H9 (cell line): ENCODE results near the gene EME1. TPM values are rescaled to one million over a fixed set of nuclear protein-coding genes. Genes with fewer than 3 reads are reported as not detected.

Source experiments
- DNase-seq: peaks from one replicate; pipeline ENCODE4 v3.0.0-alpha.2; 2017
- H2AFZ ChIP-seq: one replicate; pipeline ENCODE4 v1.6.1; 2013; ENCODE audit warnings: mild to moderate bottlenecking, low read length, control low read depth, moderate library complexity
- H2AK5ac ChIP-seq: 2 replicates; pipeline ENCODE4 v1.6.1; 2013; ENCODE audit warnings: low read length, control low read depth, mixed read lengths; ENCODE audit not compliant: insufficient read length
- H2BK120ac ChIP-seq: one replicate; pipeline ENCODE4 v1.6.1; 2013; ENCODE audit warnings: low read depth, mild to moderate bottlenecking, low read length, control low read depth, inconsistent platforms; ENCODE audit not compliant: poor library complexity, severe bottlenecking
- H2BK12ac ChIP-seq: 2 replicates; pipeline ENCODE4 v1.6.1; 2013; ENCODE audit warnings: low read length, control low read depth, mixed read lengths, low read depth; ENCODE audit not compliant: insufficient read length
- H2BK15ac ChIP-seq: 2 replicates; pipeline ENCODE4 v1.6.1; 2013; ENCODE audit warnings: low read depth, low read length, control low read depth
- H2BK20ac ChIP-seq: one replicate; pipeline ENCODE4 v1.6.1; 2013; ENCODE audit warnings: low read depth, mild to moderate bottlenecking, low read length, control low read depth, inconsistent platforms; ENCODE audit not compliant: poor library complexity, severe bottlenecking
- H2BK5ac ChIP-seq: 2 replicates; pipeline ENCODE4 v1.6.1; 2013; ENCODE audit warnings: low read length, control low read depth, mixed read lengths; ENCODE audit not compliant: insufficient read length
- H3K14ac ChIP-seq: 2 replicates; pipeline ENCODE4 v1.6.1; 2013; ENCODE audit warnings: low read length, control low read depth; ENCODE audit not compliant: insufficient read depth
- H3K18ac ChIP-seq: 2 replicates; pipeline ENCODE4 v1.6.1; 2013; ENCODE audit warnings: low read depth, mild to moderate bottlenecking, mixed read lengths, low read length, control low read depth; ENCODE audit not compliant: insufficient read length
- H3K23ac ChIP-seq: 2 replicates; pipeline ENCODE4 v1.6.1; 2013; ENCODE audit warnings: low read length, control low read depth, mixed read lengths, low read depth; ENCODE audit not compliant: insufficient read length
- H3K23me2 ChIP-seq: 2 replicates; pipeline ENCODE4 v1.6.1; 2013; ENCODE audit warnings: low read depth, mild to moderate bottlenecking, mixed read lengths, low read length, control low read depth; ENCODE audit not compliant: insufficient read length, poor library complexity, severe bottlenecking
- H3K27ac ChIP-seq: 2 replicates; pipeline ENCODE4 v1.5.1; 2013; ENCODE audit warnings: low read length, control low read depth, mixed read lengths, low read depth; ENCODE audit not compliant: insufficient read length
- H3K27me3 ChIP-seq: 2 replicates; pipeline ENCODE4 v1.6.1; 2013; ENCODE audit warnings: low read length, control low read depth, inconsistent platforms; ENCODE audit not compliant: insufficient read depth
- H3K4ac ChIP-seq: 2 replicates; pipeline ENCODE4 v1.6.1; 2013; ENCODE audit warnings: low read depth, mild to moderate bottlenecking, control low read depth, inconsistent platforms, low read length, moderate library complexity
- H3K4me1 ChIP-seq: 2 replicates; pipeline ENCODE4 v1.6.1; 2013; ENCODE audit warnings: low read length, control low read depth, inconsistent platforms; ENCODE audit not compliant: insufficient read depth
- H3K4me2 ChIP-seq: 2 replicates; pipeline ENCODE4 v1.6.1; 2013; ENCODE audit warnings: low read length, control low read depth, mixed read lengths; ENCODE audit not compliant: insufficient read length, insufficient read depth
- H3K56ac ChIP-seq: 2 replicates; pipeline ENCODE4 v1.6.1; 2013; ENCODE audit warnings: low read depth, mild to moderate bottlenecking, mixed read lengths, low read length, control low read depth; ENCODE audit not compliant: insufficient read length
- H3K79me1 ChIP-seq: 2 replicates; pipeline ENCODE4 v1.6.1; 2013; ENCODE audit warnings: low read depth, mild to moderate bottlenecking, moderate library complexity, low read length, control low read depth, inconsistent platforms; ENCODE audit not compliant: insufficient read depth, poor library complexity, severe bottlenecking
- H3K79me2 ChIP-seq: 2 replicates; pipeline ENCODE4 v1.6.1; 2013; ENCODE audit warnings: low read length, control low read depth, inconsistent platforms; ENCODE audit not compliant: insufficient read depth
- H3K9ac ChIP-seq: 2 replicates; pipeline ENCODE4 v1.6.1; 2013; ENCODE audit warnings: low read length, control low read depth, mixed read lengths; ENCODE audit not compliant: insufficient read length; ENCODE audit errors: extremely low read depth
- H3K9me3 ChIP-seq: one replicate; pipeline ENCODE4 v1.6.1; 2013; ENCODE audit warnings: low read depth, low read length, inconsistent platforms; ENCODE audit not compliant: control insufficient read depth
- H3T11ph ChIP-seq: one replicate; pipeline ENCODE4 v1.6.1; 2013; ENCODE audit warnings: mild to moderate bottlenecking, low read length, control low read depth, inconsistent platforms
- H4K20me1 ChIP-seq: one replicate; pipeline ENCODE4 v1.6.1; 2013; ENCODE audit not compliant: control insufficient read depth, insufficient read length, insufficient read depth
- H4K5ac ChIP-seq: 2 replicates; pipeline ENCODE4 v1.6.1; 2013; ENCODE audit warnings: low read depth, mild to moderate bottlenecking, mixed read lengths, low read length, control low read depth; ENCODE audit not compliant: insufficient read length
- H4K8ac ChIP-seq: replicated peaks from 2 replicates; pipeline ENCODE4 v1.6.1; 2013; ENCODE audit warnings: low read length, control low read depth, mixed read lengths, low read depth; ENCODE audit not compliant: insufficient read length
- H4K91ac ChIP-seq: 2 replicates; pipeline ENCODE4 v1.6.1; 2013; ENCODE audit warnings: low read depth, mild to moderate bottlenecking, moderate library complexity, mixed read lengths, low read length, control low read depth; ENCODE audit not compliant: insufficient read length
- H3K27ac Mint-ChIP-seq, 3 experiments: 2 replicates in 2 of 3; 3 replicates in 1 of 3; pipeline ENCODE4 v1.8.0; 2020 to 2021; ENCODE audit warnings: mixed read lengths in 3 of 3, mild to moderate bottlenecking in 1 of 3, moderate library complexity in 1 of 3
- H3K27me3 Mint-ChIP-seq: 2 replicates; pipeline ENCODE4 v1.8.0; 2021; ENCODE audit warnings: low read depth, mild to moderate bottlenecking, moderate library complexity, mixed read lengths
- H3K36me3 Mint-ChIP-seq, 3 experiments: 2 replicates in 2 of 3; 3 replicates in 1 of 3; pipeline ENCODE4 v1.8.0; 2020 to 2021; ENCODE audit warnings: low read depth in 3 of 3, mixed read lengths in 3 of 3; ENCODE audit not compliant: insufficient read depth in 1 of 3
- H3K4me1 Mint-ChIP-seq, 2 experiments: 2 replicates each; pipeline ENCODE4 v1.8.0; 2020; ENCODE audit warnings: mixed read lengths in 2 of 2
- H3K4me3 Mint-ChIP-seq, 2 experiments: 2 replicates in 1 of 2; 3 replicates in 1 of 2; pipeline ENCODE4 v1.8.0; 2020 to 2021; ENCODE audit warnings: mild to moderate bottlenecking in 2 of 2, mixed read lengths in 2 of 2, moderate library complexity in 1 of 2
- H3K9me3 Mint-ChIP-seq, 2 experiments: 2 replicates in 1 of 2; 3 replicates in 1 of 2; pipeline ENCODE4 v1.8.0; 2020; ENCODE audit warnings: mild to moderate bottlenecking in 2 of 2, mixed read lengths in 2 of 2, moderate library complexity in 1 of 2
- WGBS: extraction: QIAGEN DNeasy Blood & Tissue Kit; methylation state at CpG from one replicate; pipeline ENCODE4 v1.1.7; 2013; ENCODE audit warnings: missing lambda C conversion rate, low lambda C conversion rate, mixed read lengths; ENCODE audit not compliant: insufficient read length; ENCODE audit errors: extremely low coverage; 5-methylcytosine and 5-hydroxymethylcytosine counted together
- total RNA-seq: library from RNA; stranded (reverse); gene quantifications from 2 replicates; pipeline ENCODE4 v1.2.1, GENCODE V29; 2021
- TF ChIP-seq, protein P1 (sequence below): fragments of 200-600 bp; sonication (generic); conservative IDR thresholded peaks from 3 replicates; pipeline ENCODE4 v1.8.0; 2021; ENCODE audit warnings: antibody characterized with exemption, mild to moderate bottlenecking

The EME1 gene
- total RNA-seq, 1 experiment from 2014 or later = 15.1 TPM

DNA sequence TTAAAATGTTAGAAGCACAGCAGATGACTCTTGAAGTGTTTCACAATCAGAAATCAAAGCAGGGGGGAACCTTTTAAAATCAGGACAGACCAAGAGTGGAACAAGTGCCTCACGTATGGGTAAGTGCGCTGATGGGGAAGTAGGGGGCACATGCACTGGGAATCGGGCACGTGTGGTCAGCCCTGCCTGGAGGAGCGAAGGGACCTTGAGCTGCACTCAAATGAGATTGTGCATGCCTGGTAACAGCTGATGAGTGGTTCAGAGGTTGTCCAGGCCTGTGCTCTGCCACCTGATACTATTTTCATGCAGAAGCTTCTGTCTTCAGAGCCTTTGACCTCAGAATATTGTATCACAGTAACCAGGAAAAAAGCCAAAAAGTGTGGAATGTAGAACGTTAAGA is 40.8 kb upstream of the EME1 start:
- peak overlapping the region in 2 of 3 experiments; percentile 1 to 12; a peak in 1 of 7 replicates for H3K27ac Mint-ChIP-seq
- H3K4me3 Mint-ChIP-seq = no peak overlapping the region
- Histone ChIP-seq H2BK20ac (no peak overlapping the region), H4K20me1 (peaks cover 2% of the 10 kb centered on the region), H2BK12ac (no peak overlapping the region), H2BK15ac (no peak overlapping the region), H3K4me1 (no peaks in the 10 kb centered on the region), H3K4me2 (no peak overlapping the region), H3K4ac (no peak overlapping the region), H2BK120ac (no peak overlapping the region), H2AK5ac (no peak overlapping the region), H2AFZ (no peak overlapping the region), H3K56ac (no peak overlapping the region), H4K8ac (no peak overlapping the region), H3K23me2 (no peaks in the 10 kb centered on the region), H4K5ac (no peak overlapping the region), H2BK5ac (no peak overlapping the region), H3K14ac (no peak overlapping the region), H4K91ac (no peak overlapping the region), H3K27me3 (no peaks in the 10 kb centered on the region), H3K9ac (no peak overlapping the region), H3K23ac (no peak overlapping the region), H3K9me3 (no peaks in the 10 kb centered on the region), H3K18ac (no peak overlapping the region), H3K79me1 (no peaks in the 10 kb centered on the region), H3T11ph (no peak overlapping the region), H3K79me2 (no peaks in the 10 kb centered on the region), H3K27ac (no peak overlapping the region)
- H3K36me3 Mint-ChIP-seq = no peaks in the 10 kb centered on the region
- no peak for DNase-seq
- peaks cover 13 to 19% of the 10 kb centered on the region in 2 experiments for H3K4me1 Mint-ChIP-seq
- H3K9me3 Mint-ChIP-seq = no peaks in the 10 kb centered on the region
- TF ChIP-seq, protein P1, sequence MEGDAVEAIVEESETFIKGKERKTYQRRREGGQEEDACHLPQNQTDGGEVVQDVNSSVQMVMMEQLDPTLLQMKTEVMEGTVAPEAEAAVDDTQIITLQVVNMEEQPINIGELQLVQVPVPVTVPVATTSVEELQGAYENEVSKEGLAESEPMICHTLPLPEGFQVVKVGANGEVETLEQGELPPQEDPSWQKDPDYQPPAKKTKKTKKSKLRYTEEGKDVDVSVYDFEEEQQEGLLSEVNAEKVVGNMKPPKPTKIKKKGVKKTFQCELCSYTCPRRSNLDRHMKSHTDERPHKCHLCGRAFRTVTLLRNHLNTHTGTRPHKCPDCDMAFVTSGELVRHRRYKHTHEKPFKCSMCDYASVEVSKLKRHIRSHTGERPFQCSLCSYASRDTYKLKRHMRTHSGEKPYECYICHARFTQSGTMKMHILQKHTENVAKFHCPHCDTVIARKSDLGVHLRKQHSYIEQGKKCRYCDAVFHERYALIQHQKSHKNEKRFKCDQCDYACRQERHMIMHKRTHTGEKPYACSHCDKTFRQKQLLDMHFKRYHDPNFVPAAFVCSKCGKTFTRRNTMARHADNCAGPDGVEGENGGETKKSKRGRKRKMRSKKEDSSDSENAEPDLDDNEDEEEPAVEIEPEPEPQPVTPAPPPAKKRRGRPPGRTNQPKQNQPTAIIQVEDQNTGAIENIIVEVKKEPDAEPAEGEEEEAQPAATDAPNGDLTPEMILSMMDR = no peak
- no CpG with 5 or more reads among the region's 6 CpGs for WGBS
- peaks cover 5% of the 10 kb centered on the region for H3K27me3 Mint-ChIP-seq
